Measurements from ENCODE around the gene CATSPERE. TPM values are rescaled to one million over a fixed set of nuclear protein-coding genes. Genes with fewer than 3 reads are reported as not detected.

The CATSPERE gene
- total RNA-seq, 1 donor from 2014 or later: 0.86 TPM

GRCh38 chr1:244628789-244629188, 167.7 kb downstream of the CATSPERE start:
- H3K9me3 Mint-ChIP-seq: peaks cover 14% of the 10 kb centered on the region
- no peaks in the 10 kb centered on the region for H3K4me1 ChIP-seq
- H3K36me3 Mint-ChIP-seq: peaks cover 2% of the 10 kb centered on the region
- H3K79me2 ChIP-seq (ENCODE audit: low read depth): no peaks in the 10 kb centered on the region
- H3K27me3 ChIP-seq: no peaks in the 10 kb centered on the region
- no peak overlapping the region for H3K4me3 ChIP-seq
- no peaks in the 10 kb centered on the region for H3K9me3 ChIP-seq (ENCODE audit: low read depth)
- no peak for TF ChIP-seq EZH2phosphoT487 (IDR thresholded peaks at IDR 0.05)
- TF ChIP-seq, protein P1, sequence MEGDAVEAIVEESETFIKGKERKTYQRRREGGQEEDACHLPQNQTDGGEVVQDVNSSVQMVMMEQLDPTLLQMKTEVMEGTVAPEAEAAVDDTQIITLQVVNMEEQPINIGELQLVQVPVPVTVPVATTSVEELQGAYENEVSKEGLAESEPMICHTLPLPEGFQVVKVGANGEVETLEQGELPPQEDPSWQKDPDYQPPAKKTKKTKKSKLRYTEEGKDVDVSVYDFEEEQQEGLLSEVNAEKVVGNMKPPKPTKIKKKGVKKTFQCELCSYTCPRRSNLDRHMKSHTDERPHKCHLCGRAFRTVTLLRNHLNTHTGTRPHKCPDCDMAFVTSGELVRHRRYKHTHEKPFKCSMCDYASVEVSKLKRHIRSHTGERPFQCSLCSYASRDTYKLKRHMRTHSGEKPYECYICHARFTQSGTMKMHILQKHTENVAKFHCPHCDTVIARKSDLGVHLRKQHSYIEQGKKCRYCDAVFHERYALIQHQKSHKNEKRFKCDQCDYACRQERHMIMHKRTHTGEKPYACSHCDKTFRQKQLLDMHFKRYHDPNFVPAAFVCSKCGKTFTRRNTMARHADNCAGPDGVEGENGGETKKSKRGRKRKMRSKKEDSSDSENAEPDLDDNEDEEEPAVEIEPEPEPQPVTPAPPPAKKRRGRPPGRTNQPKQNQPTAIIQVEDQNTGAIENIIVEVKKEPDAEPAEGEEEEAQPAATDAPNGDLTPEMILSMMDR (IDR thresholded peaks at IDR 0.05): no peak
- TF ChIP-seq EZH2 (IDR thresholded peaks at IDR 0.05): no peak
- H3K27ac Mint-ChIP-seq: no peak overlapping the region
- DNase-seq (ENCODE audit: low spot score): no peak
- no peak overlapping the region for H3K4me3 Mint-ChIP-seq
- peaks cover 4% of the 10 kb centered on the region for H3K27me3 Mint-ChIP-seq (ENCODE audit: insufficient read depth, low read depth)
- no peak overlapping the region for H3K4me2 ChIP-seq
- no peaks in the 10 kb centered on the region for H3F3A ChIP-seq (ENCODE audit: low read depth)
- H4K20me1 ChIP-seq (ENCODE audit: low read depth): no peaks in the 10 kb centered on the region
- H3K36me3 ChIP-seq: no peaks in the 10 kb centered on the region
- no peak overlapping the region for H3K9ac ChIP-seq
- H2AFZ ChIP-seq (replicated peaks): no peak overlapping the region
- H3K27ac ChIP-seq: no peak overlapping the region
- H3K4me1 Mint-ChIP-seq: no peaks in the 10 kb centered on the region

DNA sequence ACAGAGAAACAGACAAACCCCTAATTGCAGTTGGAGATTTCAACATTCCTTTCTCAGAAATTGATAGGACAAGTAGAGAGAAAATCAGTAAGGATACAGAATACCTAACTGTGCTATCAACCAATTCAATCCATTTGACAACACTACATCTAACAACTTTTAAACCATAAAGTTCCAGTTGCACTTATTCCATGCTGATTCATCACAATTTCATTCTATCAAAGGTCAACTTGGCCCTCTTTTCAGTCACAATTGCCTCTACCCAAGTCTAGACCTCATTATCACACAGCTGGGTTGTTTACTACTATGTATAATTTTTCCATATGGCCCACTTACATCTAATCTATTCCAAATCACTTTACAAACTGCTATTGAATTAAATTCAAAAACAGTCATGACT, 172.1 kb downstream of the CATSPERE start:
- Histone ChIP-seq H3K9me3 (ENCODE audit: low read depth) (no peaks in the 10 kb centered on the region), H3K4me2 (no peak overlapping the region), H3K27me3 (no peaks in the 10 kb centered on the region), H3K4me1 (peaks cover 5% of the 10 kb centered on the region), H3K36me3 (no peaks in the 10 kb centered on the region), H3K79me2 (ENCODE audit: low read depth) (no peaks in the 10 kb centered on the region), H3K27ac (no peak overlapping the region), H2AFZ (replicated peaks) (no peak overlapping the region), H4K20me1 (ENCODE audit: low read depth) (no peaks in the 10 kb centered on the region), H3K9ac (no peak overlapping the region), H3K4me3 (no peak overlapping the region), H3F3A (ENCODE audit: low read depth) (no peaks in the 10 kb centered on the region)
- H3K9me3 Mint-ChIP-seq: peaks cover 7% of the 10 kb centered on the region
- H3K4me3 Mint-ChIP-seq: no peak overlapping the region
- TF ChIP-seq EZH2phosphoT487 (IDR thresholded peaks at IDR 0.05): no peak
- TF ChIP-seq, protein P1 (IDR thresholded peaks at IDR 0.05): no peak
- no peak for TF ChIP-seq EZH2 (IDR thresholded peaks at IDR 0.05)
- H3K27ac Mint-ChIP-seq: no peak overlapping the region
- H3K36me3 Mint-ChIP-seq: no peaks in the 10 kb centered on the region
- no peak for DNase-seq (ENCODE audit: low spot score)
- no peaks in the 10 kb centered on the region for H3K27me3 Mint-ChIP-seq (ENCODE audit: insufficient read depth, low read depth)
- no peaks in the 10 kb centered on the region for H3K4me1 Mint-ChIP-seq

- H3F3A ChIP-seq (ENCODE audit: low read depth): no peaks in the 10 kb centered on the region
- H3K27ac ChIP-seq: no peak overlapping the region
- TF ChIP-seq EZH2phosphoT487 (IDR thresholded peaks at IDR 0.05) (no peak), EZH2 (IDR thresholded peaks at IDR 0.05) (no peak)
- TF ChIP-seq, protein P1 (IDR thresholded peaks at IDR 0.05): no peak
- H3K36me3 Mint-ChIP-seq: no peaks in the 10 kb centered on the region
- H2AFZ ChIP-seq (replicated peaks): no peak overlapping the region
- H3K4me2 ChIP-seq: no peak overlapping the region
- no peak overlapping the region for H3K27ac Mint-ChIP-seq
- no peak overlapping the region for H3K4me3 Mint-ChIP-seq
- H3K4me1 ChIP-seq: peaks cover 5% of the 10 kb centered on the region
- peaks cover 7% of the 10 kb centered on the region for H3K9me3 Mint-ChIP-seq
- H3K27me3 Mint-ChIP-seq (ENCODE audit: insufficient read depth, low read depth): no peaks in the 10 kb centered on the region
- no peaks in the 10 kb centered on the region for H3K4me1 Mint-ChIP-seq
- no peaks in the 10 kb centered on the region for H3K9me3 ChIP-seq (ENCODE audit: low read depth)
- no peaks in the 10 kb centered on the region for H4K20me1 ChIP-seq (ENCODE audit: low read depth)
- no peak for DNase-seq (ENCODE audit: low spot score)
- H3K36me3 ChIP-seq: no peaks in the 10 kb centered on the region
- H3K79me2 ChIP-seq (ENCODE audit: low read depth): no peaks in the 10 kb centered on the region
- no peaks in the 10 kb centered on the region for H3K27me3 ChIP-seq
- H3K9ac ChIP-seq: no peak overlapping the region
- no peak overlapping the region for H3K4me3 ChIP-seq
These were observed 173.5 kb downstream of the CATSPERE start for GRCh38 chr1:244634546-244634945.

Measured in neural progenitor cell (in vitro differentiated cells).